ENCODE measurements around the gene LCNL1.

Gene LCNL1

DNA sequence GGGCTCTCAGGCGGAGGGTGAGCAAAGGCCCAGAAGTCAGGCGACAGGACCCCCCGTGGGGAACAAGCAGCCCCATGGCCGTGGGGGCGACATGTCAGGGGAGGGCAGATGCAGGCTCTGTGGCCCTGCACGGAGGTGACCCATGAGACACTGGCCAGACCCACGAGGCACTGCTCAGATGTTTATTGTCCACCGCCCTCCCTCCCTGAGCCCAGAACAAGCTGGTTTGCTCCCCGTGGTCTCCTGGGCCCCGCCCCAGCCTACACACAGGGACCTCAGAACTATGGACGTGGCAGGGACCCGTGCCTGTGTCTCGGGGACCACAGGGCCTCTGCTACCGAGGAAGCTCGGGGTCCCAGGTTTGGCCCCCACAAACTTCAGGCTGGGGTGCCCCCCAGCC is 47.2 kb downstream of the LCNL1 start:
- Histone ChIP-seq H4K8ac (ENCODE audit: low read depth, low read length) (no peak overlapping the region), H4K12ac (ENCODE audit: low read depth, low read length) (no peak overlapping the region), H3K4me3 (ENCODE audit: low read depth, low read length) (no peak overlapping the region), H3K79me1 (ENCODE audit: low read length) (no peaks in the 10 kb centered on the region), H3K27ac (ENCODE audit: low read depth, low read length) (no peak overlapping the region), H3K18ac (ENCODE audit: low read length) (no peak overlapping the region), H3K4me2 (ENCODE audit: low read length) (no peak overlapping the region), H3K36me3 (ENCODE audit: control insufficient read depth in 1 of 2, insufficient read depth in 2 of 2, low read length in 2 of 2) (no peaks in the 10 kb centered on the region), H2BK5ac (ENCODE audit: low read depth, low read length, poor library complexity) (no peak overlapping the region), H2BK120ac (ENCODE audit: insufficient read depth, low read length, poor library complexity) (no peak overlapping the region), H3K4me1 (ENCODE audit: control insufficient read depth in 1 of 2, insufficient read depth in 2 of 2, low read length in 2 of 2) (peaks cover 6 to 8% of the 10 kb centered on the region in 2 experiments), H4K91ac (ENCODE audit: low read depth, low read length) (no peak overlapping the region), H2AK5ac (ENCODE audit: low read length) (no peak overlapping the region), H2BK12ac (ENCODE audit: low read length) (no peak overlapping the region), H3K27me3 (ENCODE audit: insufficient read depth, low read length) (peaks cover 9% of the 10 kb centered on the region), H3K4ac (ENCODE audit: low read depth, low read length) (no peak overlapping the region), H3K23ac (ENCODE audit: low read length) (no peak overlapping the region), H3K14ac (ENCODE audit: low read length) (no peak overlapping the region), H3K79me2 (ENCODE audit: control insufficient read depth, insufficient read depth, low read length, poor library complexity) (no peaks in the 10 kb centered on the region), H3K9ac (ENCODE audit: low read length) (no peak overlapping the region), H3K9me3 (ENCODE audit: insufficient read depth, low read depth, low read length) (peaks cover 3% of the 10 kb centered on the region), H2AFZ (ENCODE audit: insufficient read depth, low read length, poor library complexity) (no peak overlapping the region)
- DNase-seq, result no peak
- WGBS (ENCODE audit: extremely low coverage, insufficient coverage, insufficient read length), result no CpG with 5 or more reads among the region's 15 CpGs

- H2BK5ac ChIP-seq (ENCODE audit: low read depth, low read length, poor library complexity), result no peak overlapping the region
- H3K4ac ChIP-seq (ENCODE audit: low read depth, low read length), result no peak overlapping the region
- H3K4me3 ChIP-seq (ENCODE audit: low read depth, low read length), result no peak overlapping the region
- H4K91ac ChIP-seq (ENCODE audit: low read depth, low read length), result no peak overlapping the region
- no peak overlapping the region for H2AFZ ChIP-seq (ENCODE audit: insufficient read depth, low read length, poor library complexity)
- WGBS (ENCODE audit: extremely low coverage, insufficient coverage, insufficient read length), result no CpG with 5 or more reads among the region's 65 CpGs
- H3K23ac ChIP-seq (ENCODE audit: low read length), result no peak overlapping the region
- no peak overlapping the region for H4K12ac ChIP-seq (ENCODE audit: low read depth, low read length)
- H3K4me1 ChIP-seq (ENCODE audit: control insufficient read depth in 1 of 2, insufficient read depth in 2 of 2, low read length in 2 of 2), result peaks cover 6 to 8% of the 10 kb centered on the region in 2 experiments
- H3K9me3 ChIP-seq (ENCODE audit: insufficient read depth, low read depth, low read length), result peaks cover 5% of the 10 kb centered on the region
- H2BK12ac ChIP-seq (ENCODE audit: low read length), result no peak overlapping the region
- H3K9ac ChIP-seq (ENCODE audit: low read length), result no peak overlapping the region
- no peaks in the 10 kb centered on the region for H3K36me3 ChIP-seq (ENCODE audit: control insufficient read depth in 1 of 2, insufficient read depth in 2 of 2, low read length in 2 of 2)
- H3K14ac ChIP-seq (ENCODE audit: low read length), result no peak overlapping the region
- H3K4me2 ChIP-seq (ENCODE audit: low read length), result no peak overlapping the region
- no peaks in the 10 kb centered on the region for H3K79me1 ChIP-seq (ENCODE audit: low read length)
- no peak overlapping the region for H3K27ac ChIP-seq (ENCODE audit: low read depth, low read length)
- no peak overlapping the region for H2AK5ac ChIP-seq (ENCODE audit: low read length)
- H2BK120ac ChIP-seq (ENCODE audit: insufficient read depth, low read length, poor library complexity), result no peak overlapping the region
- H3K27me3 ChIP-seq (ENCODE audit: insufficient read depth, low read length), result peaks cover 9% of the 10 kb centered on the region
- no peak for DNase-seq
- H3K79me2 ChIP-seq (ENCODE audit: control insufficient read depth, insufficient read depth, low read length, poor library complexity), result no peaks in the 10 kb centered on the region
- H4K8ac ChIP-seq (ENCODE audit: low read depth, low read length), result no peak overlapping the region
- H3K18ac ChIP-seq (ENCODE audit: low read length), result no peak overlapping the region
These were observed 48.0 kb downstream of the LCNL1 start for GRCh38 chr9:137030538-137031527.

DNA sequence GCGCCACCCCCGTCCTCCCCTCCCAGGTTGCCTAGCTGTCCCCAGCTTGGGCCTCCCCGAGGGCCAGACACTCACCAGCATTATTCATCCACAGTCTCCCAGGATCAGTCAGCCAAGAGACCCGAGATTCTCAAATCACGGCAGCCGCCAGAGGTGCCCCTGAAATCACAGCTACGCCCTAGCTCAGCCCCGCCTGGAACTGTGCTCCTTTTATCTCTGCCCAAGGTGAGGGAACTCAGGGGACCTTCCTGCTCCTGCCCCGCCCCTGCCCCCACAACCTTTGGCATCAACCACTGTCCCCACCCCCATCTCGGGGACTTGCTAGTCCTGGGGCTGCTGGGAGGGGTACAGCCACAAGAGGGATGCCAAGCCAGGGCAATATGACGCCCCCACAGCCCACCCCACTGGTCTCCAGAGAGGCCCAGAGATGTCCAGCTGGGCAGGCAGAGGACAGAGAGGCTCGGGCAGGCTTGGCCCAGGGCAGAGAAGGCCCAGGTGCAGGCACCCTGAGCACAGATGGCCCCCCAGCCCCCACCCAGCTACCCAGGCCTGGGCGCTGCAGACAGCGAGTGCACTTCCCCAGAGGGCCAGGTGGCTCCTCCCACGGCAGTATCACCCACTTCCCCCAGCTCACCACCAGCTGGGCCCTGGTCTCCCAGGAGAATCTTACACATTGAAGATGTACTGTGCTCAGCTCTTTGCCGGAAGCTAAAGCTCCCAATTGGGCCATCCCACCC is 49.3 kb downstream of the LCNL1 start, which contains the start of gene FUT7:
TSS of gene FUT7 (minus strand) at position 185 of the 737 bp plus-strand sequence. CDS start at position 88, 97 bp downstream.
- Histone ChIP-seq H3K27ac (ENCODE audit: low read depth, low read length) (no peak within 1 kb of the TSS), H4K91ac (ENCODE audit: low read depth, low read length) (no peak within 1 kb of the TSS), H3K79me1 (ENCODE audit: low read length) (no peaks in the 10 kb centered on the region), H3K4me2 (ENCODE audit: low read length) (no peak within 1 kb of the TSS), H4K8ac (ENCODE audit: low read depth, low read length) (no peak within 1 kb of the TSS), H3K4ac (ENCODE audit: low read depth, low read length) (no peak within 1 kb of the TSS), H2BK120ac (ENCODE audit: insufficient read depth, low read length, poor library complexity) (no peak within 1 kb of the TSS), H3K14ac (ENCODE audit: low read length) (no peak within 1 kb of the TSS), H3K36me3 (ENCODE audit: control insufficient read depth in 1 of 2, insufficient read depth in 2 of 2, low read length in 2 of 2) (no peaks in the 10 kb centered on the region), H3K23ac (ENCODE audit: low read length) (no peak within 1 kb of the TSS), H3K4me3 (ENCODE audit: low read depth, low read length) (no peak within 1 kb of the TSS), H3K9ac (ENCODE audit: low read length) (no peak within 1 kb of the TSS), H3K27me3 (ENCODE audit: insufficient read depth, low read length) (peaks cover 5% of the 10 kb centered on the region), H2AFZ (ENCODE audit: insufficient read depth, low read length, poor library complexity) (no peak within 1 kb of the TSS), H4K12ac (ENCODE audit: low read depth, low read length) (no peak within 1 kb of the TSS), H2BK5ac (ENCODE audit: low read depth, low read length, poor library complexity) (no peak within 1 kb of the TSS), H3K4me1 (ENCODE audit: control insufficient read depth in 1 of 2, insufficient read depth in 2 of 2, low read length in 2 of 2) (peaks cover 6 to 8% of the 10 kb centered on the region in 2 experiments), H3K79me2 (ENCODE audit: control insufficient read depth, insufficient read depth, low read length, poor library complexity) (no peaks in the 10 kb centered on the region), H2BK12ac (ENCODE audit: low read length) (no peak within 1 kb of the TSS), H3K9me3 (ENCODE audit: insufficient read depth, low read depth, low read length) (peaks cover 5% of the 10 kb centered on the region), H2AK5ac (ENCODE audit: low read length) (no peak within 1 kb of the TSS), H3K18ac (ENCODE audit: low read length) (no peak within 1 kb of the TSS)
- DNase-seq, result no peak
- no CpG with 5 or more reads among the region's 16 CpGs for WGBS (ENCODE audit: extremely low coverage, insufficient coverage, insufficient read length)

DNA sequence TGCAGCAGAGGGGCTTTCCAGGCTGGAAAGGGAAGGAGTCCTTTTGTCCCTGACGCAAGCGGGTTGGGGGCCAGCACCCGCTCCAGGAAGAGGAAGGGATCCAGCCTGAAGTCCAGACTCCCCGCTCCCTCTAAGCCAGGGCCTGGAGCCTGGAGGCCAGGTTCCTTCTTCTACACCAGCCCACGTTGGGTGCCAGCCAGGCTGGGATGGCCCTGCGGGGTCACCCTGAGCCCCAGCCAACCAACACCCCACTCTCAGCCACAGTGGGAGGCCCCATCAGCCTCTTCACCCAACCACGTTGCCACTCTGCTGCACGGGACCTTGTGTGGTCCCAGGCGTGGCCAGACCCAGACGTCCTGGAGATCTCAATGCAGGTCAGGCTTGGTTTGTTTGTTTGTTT is 50.1 kb downstream of the LCNL1 start:
- Histone ChIP-seq H3K4me3 (ENCODE audit: low read depth, low read length) (no peak overlapping the region), H3K4ac (ENCODE audit: low read depth, low read length) (no peak overlapping the region), H2BK12ac (ENCODE audit: low read length) (no peak overlapping the region), H3K4me2 (ENCODE audit: low read length) (no peak overlapping the region), H3K18ac (ENCODE audit: low read length) (no peak overlapping the region), H3K27me3 (ENCODE audit: insufficient read depth, low read length) (no peaks in the 10 kb centered on the region), H3K14ac (ENCODE audit: low read length) (no peak overlapping the region), H4K12ac (ENCODE audit: low read depth, low read length) (no peak overlapping the region), H4K8ac (ENCODE audit: low read depth, low read length) (no peak overlapping the region), H3K9me3 (ENCODE audit: insufficient read depth, low read depth, low read length) (peaks cover 2% of the 10 kb centered on the region), H3K4me1 (ENCODE audit: control insufficient read depth in 1 of 2, insufficient read depth in 2 of 2, low read length in 2 of 2) (peaks cover 6% of the 10 kb centered on the region in 2 experiments), H2AFZ (ENCODE audit: insufficient read depth, low read length, poor library complexity) (no peak overlapping the region), H4K91ac (ENCODE audit: low read depth, low read length) (no peak overlapping the region), H3K36me3 (ENCODE audit: control insufficient read depth in 1 of 2, insufficient read depth in 2 of 2, low read length in 2 of 2) (no peaks in the 10 kb centered on the region), H2BK120ac (ENCODE audit: insufficient read depth, low read length, poor library complexity) (no peak overlapping the region), H3K23ac (ENCODE audit: low read length) (no peak overlapping the region), H3K9ac (ENCODE audit: low read length) (no peak overlapping the region), H2BK5ac (ENCODE audit: low read depth, low read length, poor library complexity) (no peak overlapping the region), H3K79me1 (ENCODE audit: low read length) (no peaks in the 10 kb centered on the region), H3K79me2 (ENCODE audit: control insufficient read depth, insufficient read depth, low read length, poor library complexity) (no peaks in the 10 kb centered on the region), H2AK5ac (ENCODE audit: low read length) (no peak overlapping the region), H3K27ac (ENCODE audit: low read depth, low read length) (no peak overlapping the region)
- DNase-seq, result peak; percentile 13 to 26
- no CpG with 5 or more reads among the region's 10 CpGs for WGBS (ENCODE audit: extremely low coverage, insufficient coverage, insufficient read length)

All from trophoblast cell (in vitro differentiated cells and primary cell).